D721Med (cell line): ENCODE data around the gene MATN3.

Source experiments
- DNase-seq: peaks from one replicate; pipeline ENCODE4 v3.0.0; 2011; ENCODE audit warnings: low spot score; ENCODE audit not compliant: insufficient read length
- FAIRE-seq: peaks from 2 replicates; lab custom pipeline; 2011; peaks lifted over from hg19 to GRCh38; lab: Jason Lieb, UNC
- CTCF ChIP-seq: IDR thresholded peaks from 2 replicates; pipeline ENCODE4 v1.5.1; 2012; ENCODE audit warnings: mild to moderate bottlenecking, control low read depth; ENCODE audit not compliant: insufficient read depth; ENCODE audit errors: missing control alignments

Gene MATN3

GRCh38 chr2:20034821-20035220 lies 22.4 kb upstream of the MATN3 start:
- no peak for FAIRE-seq

GRCh38 chr2:20034218-20034617 lies 21.8 kb upstream of the MATN3 start:
- TF ChIP-seq CTCF: no peak
- no peak for FAIRE-seq
- DNase-seq: no peak

More at GRCh38 chr2:20034821-20035220, 22.4 kb upstream of the MATN3 start:
- no peak for DNase-seq
- no peak for TF ChIP-seq CTCF

- no peak for DNase-seq
- no peak for FAIRE-seq
- TF ChIP-seq CTCF: no peak
Measured at GRCh38 chr2:20033322-20033721, 20.9 kb upstream of the MATN3 start.

- TF ChIP-seq CTCF: no peak
- FAIRE-seq: no peak
- DNase-seq: no peak
Measured at GRCh38 chr2:20030224-20030623, 17.8 kb upstream of the MATN3 start.

GRCh38 chr2:20027705-20028434 lies 15.4 kb upstream of the MATN3 start:
- no peak for TF ChIP-seq CTCF
- FAIRE-seq (no peak), DNase-seq (no peak)

GRCh38 chr2:20027260-20027677 lies 14.8 kb upstream of the MATN3 start:
- FAIRE-seq (no peak), DNase-seq (no peak)
- no peak for TF ChIP-seq CTCF

GRCh38 chr2:20025065-20025786 lies 12.8 kb upstream of the MATN3 start:
- no peak for DNase-seq
- no peak for FAIRE-seq

More at GRCh38 chr2:20025065-20025786, 12.8 kb upstream of the MATN3 start:
- no peak for TF ChIP-seq CTCF
